ENCODE measurements around the gene ZNF836.

- no peak for TF ChIP-seq POLR2A (IDR thresholded peaks at IDR 0.05)
- no peak for TF ChIP-seq CTCF (IDR thresholded peaks at IDR 0.05)
These were observed 19.3 kb upstream of the ZNF836 start for GRCh38 chr19:52190487-52191293.
